HL-60 (cell line): ENCODE measurements around the gene IL9.

Experiments
- DNase-seq, 2 experiments: peaks; one replicate each; pipeline ENCODE4 v3.0.0-alpha.2; 2010 to 2020; ENCODE audit warnings: low read depth in 1 of 2, low spot score in 1 of 2
- H3K27ac ChIP-seq: fragments of 250-450 bp; sonication (Bioruptor Pico); replicated peaks from 2 replicates; pipeline ENCODE4 v1.5.1; 2020; ENCODE audit warnings: mild to moderate bottlenecking, moderate library complexity
- H3K27me3 ChIP-seq: fragments of 250-450 bp; sonication (Bioruptor Pico); 2 replicates; pipeline ENCODE4 v1.5.1; 2021; ENCODE audit warnings: mild to moderate bottlenecking, moderate library complexity; ENCODE audit not compliant: insufficient read depth, poor library complexity, severe bottlenecking
- H3K4me3 ChIP-seq: replicated peaks from 2 replicates; pipeline ENCODE4 v1.5.1; 2011; ENCODE audit warnings: mild to moderate bottlenecking, control low read depth, low read length; ENCODE audit not compliant: insufficient read depth
- GABPA ChIP-seq: IDR thresholded peaks from 2 replicates; pipeline ENCODE4 v1.6.1; 2012; ENCODE audit warnings: low read depth
- POLR2AphosphoS5 ChIP-seq: IDR thresholded peaks from 2 replicates; pipeline ENCODE4 v1.6.1; 2012; ENCODE audit warnings: low read depth
- SPI1 ChIP-seq: IDR thresholded peaks from 2 replicates; pipeline ENCODE4 v1.6.1; 2012; ENCODE audit warnings: low read depth, mild to moderate bottlenecking, borderline replicate concordance
- TF ChIP-seq, protein P1 (sequence below): IDR thresholded peaks from 2 replicates; pipeline ENCODE4 v1.6.1; 2012; ENCODE audit warnings: low read depth; ENCODE audit not compliant: insufficient replicate concordance
- TF ChIP-seq, protein P2 (sequence below): IDR thresholded peaks from one replicate; pipeline ENCODE4 v1.5.1; 2011; ENCODE audit warnings: low read length, control low read depth, inconsistent platforms; ENCODE audit not compliant: insufficient read depth

Gene IL9

DNA sequence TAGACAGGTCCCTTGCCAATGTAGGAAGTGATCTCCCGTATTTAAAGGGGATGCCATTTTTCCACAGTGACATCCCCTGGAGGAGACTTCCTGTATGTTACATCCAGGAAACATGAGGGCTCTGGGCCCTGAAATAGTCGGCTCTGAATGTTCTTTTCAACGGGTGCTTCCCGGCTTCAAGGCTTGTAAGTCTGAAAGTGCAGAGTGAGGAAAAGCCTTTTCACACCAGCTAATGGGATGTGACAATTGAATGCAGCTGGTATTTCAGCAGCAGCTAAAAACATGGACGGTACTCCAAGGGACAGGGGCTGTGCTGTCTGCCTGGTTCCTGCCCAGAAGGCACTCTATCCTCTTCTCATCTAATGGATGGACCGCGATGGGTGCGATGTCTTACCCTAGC is 1.4 kb downstream of the IL9 start:
- Histone ChIP-seq H3K27ac (no peak overlapping the region), H3K4me3 (no peak overlapping the region), H3K27me3 (no peaks in the 10 kb centered on the region)
- DNase-seq = no peak
- TF ChIP-seq GABPA = no peak

DNA sequence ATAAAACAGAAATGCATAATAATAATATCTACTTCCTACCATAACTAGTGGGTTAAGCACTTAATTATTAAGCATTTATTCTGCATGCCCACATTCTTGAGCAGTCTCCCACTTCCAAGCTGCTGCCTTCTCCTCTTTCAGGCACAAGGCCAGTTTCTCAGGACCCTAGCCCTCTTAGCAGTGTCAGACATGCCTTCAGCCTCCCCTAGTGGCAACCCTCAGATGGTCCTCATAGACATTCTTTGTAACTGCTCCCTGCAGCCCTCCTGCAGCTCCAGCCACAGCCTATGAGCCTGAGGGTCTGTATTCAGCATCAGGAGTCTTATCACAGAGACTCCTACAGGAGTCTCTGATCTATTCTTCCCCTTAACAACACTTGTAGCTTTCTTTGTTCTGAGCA is 3.9 kb downstream of the IL9 start:
- Histone ChIP-seq H3K27me3 (no peaks in the 10 kb centered on the region), H3K4me3 (no peak overlapping the region), H3K27ac (no peak overlapping the region)
- TF ChIP-seq GABPA = no peak
- TF ChIP-seq, protein P1, sequence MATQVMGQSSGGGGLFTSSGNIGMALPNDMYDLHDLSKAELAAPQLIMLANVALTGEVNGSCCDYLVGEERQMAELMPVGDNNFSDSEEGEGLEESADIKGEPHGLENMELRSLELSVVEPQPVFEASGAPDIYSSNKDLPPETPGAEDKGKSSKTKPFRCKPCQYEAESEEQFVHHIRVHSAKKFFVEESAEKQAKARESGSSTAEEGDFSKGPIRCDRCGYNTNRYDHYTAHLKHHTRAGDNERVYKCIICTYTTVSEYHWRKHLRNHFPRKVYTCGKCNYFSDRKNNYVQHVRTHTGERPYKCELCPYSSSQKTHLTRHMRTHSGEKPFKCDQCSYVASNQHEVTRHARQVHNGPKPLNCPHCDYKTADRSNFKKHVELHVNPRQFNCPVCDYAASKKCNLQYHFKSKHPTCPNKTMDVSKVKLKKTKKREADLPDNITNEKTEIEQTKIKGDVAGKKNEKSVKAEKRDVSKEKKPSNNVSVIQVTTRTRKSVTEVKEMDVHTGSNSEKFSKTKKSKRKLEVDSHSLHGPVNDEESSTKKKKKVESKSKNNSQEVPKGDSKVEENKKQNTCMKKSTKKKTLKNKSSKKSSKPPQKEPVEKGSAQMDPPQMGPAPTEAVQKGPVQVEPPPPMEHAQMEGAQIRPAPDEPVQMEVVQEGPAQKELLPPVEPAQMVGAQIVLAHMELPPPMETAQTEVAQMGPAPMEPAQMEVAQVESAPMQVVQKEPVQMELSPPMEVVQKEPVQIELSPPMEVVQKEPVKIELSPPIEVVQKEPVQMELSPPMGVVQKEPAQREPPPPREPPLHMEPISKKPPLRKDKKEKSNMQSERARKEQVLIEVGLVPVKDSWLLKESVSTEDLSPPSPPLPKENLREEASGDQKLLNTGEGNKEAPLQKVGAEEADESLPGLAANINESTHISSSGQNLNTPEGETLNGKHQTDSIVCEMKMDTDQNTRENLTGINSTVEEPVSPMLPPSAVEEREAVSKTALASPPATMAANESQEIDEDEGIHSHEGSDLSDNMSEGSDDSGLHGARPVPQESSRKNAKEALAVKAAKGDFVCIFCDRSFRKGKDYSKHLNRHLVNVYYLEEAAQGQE = no peak
- no peak for TF ChIP-seq POLR2AphosphoS5
- no peak for TF ChIP-seq SPI1
- TF ChIP-seq, protein P2, sequence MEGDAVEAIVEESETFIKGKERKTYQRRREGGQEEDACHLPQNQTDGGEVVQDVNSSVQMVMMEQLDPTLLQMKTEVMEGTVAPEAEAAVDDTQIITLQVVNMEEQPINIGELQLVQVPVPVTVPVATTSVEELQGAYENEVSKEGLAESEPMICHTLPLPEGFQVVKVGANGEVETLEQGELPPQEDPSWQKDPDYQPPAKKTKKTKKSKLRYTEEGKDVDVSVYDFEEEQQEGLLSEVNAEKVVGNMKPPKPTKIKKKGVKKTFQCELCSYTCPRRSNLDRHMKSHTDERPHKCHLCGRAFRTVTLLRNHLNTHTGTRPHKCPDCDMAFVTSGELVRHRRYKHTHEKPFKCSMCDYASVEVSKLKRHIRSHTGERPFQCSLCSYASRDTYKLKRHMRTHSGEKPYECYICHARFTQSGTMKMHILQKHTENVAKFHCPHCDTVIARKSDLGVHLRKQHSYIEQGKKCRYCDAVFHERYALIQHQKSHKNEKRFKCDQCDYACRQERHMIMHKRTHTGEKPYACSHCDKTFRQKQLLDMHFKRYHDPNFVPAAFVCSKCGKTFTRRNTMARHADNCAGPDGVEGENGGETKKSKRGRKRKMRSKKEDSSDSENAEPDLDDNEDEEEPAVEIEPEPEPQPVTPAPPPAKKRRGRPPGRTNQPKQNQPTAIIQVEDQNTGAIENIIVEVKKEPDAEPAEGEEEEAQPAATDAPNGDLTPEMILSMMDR = no peak
- DNase-seq = no peak

DNA sequence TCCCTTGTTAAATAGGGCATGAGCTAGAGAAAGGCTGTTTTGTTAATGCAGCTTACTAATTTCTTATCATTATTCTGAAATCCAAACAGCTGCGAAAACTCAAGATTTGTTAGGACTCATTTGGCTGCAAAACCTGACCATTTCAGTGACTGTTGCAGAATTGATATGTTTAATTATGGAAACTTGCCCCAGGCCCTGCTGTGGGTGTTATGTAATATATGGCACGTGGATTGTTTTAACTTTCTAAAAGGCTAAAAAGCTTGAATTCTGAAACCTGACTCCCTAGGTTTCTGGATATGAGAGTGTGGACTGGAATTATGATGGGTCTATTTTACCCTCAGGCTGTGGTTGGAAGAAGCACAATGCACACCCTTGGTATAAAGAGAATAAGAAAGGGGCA is 4.4 kb downstream of the IL9 start:
- Histone ChIP-seq H3K27ac (no peak overlapping the region), H3K4me3 (no peak overlapping the region), H3K27me3 (no peaks in the 10 kb centered on the region)
- no peak for DNase-seq
- TF ChIP-seq SPI1 (no peak), POLR2AphosphoS5 (no peak), GABPA (no peak)
- TF ChIP-seq, protein P1 = no peak
- TF ChIP-seq, protein P2 = no peak

DNA sequence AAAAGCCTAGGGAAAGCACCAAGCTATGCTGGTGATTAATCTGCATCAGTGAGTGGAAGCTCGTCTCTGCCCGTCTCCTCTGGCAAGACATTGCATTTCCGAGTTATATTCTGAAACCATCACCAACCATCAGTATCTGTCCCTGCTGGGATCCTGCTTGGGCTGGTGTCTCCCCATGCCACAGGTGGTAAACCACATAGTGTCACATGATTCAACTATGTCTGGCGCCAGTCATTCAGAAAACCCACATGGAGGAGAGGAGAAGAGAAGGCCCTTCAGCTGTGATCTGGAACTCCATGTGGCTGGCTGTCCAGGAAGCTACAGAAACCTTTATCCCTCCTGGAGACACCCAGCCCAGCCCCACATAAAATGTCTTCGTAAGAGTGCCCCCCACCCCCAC is 4.8 kb downstream of the IL9 start:
- Histone ChIP-seq H3K4me3 (no peak overlapping the region), H3K27ac (no peak overlapping the region), H3K27me3 (no peaks in the 10 kb centered on the region)
- DNase-seq = no peak
- TF ChIP-seq, protein P2 = no peak
- TF ChIP-seq GABPA (no peak), SPI1 (no peak), POLR2AphosphoS5 (no peak)
- TF ChIP-seq, protein P1 = no peak
